ENCODE measurements around the gene RDH5.

Gene RDH5

DNA sequence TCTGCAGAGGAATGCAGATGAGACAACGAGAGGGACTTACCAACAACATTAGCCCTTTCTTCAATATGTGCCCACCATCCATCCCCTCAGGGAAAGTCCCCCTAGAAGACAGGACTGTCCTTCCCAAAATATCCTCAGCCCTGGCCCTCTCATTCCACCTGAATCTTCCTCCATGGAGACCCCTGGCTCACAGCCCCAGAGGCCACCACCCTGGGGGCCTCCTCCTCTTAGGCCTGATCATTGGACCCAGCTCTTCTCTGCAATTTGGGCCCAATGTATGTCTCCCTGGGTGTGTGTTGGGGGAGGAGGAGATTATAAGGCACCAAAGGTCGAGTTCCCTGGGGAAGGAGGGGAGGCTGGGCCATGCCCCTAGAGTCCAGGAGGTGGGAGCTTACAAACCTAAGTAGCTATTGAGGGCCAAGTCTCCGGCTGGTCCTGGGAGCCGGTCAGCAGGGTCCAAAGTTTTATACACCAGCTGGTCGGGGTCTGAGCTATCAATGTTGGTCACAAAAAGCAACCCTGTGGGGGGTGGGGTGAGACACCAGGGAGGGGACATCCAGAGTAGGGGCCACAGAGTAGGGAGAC lies 20.6 kb upstream of the RDH5 start:
- no peak for DNase-seq (ENCODE audit: low read depth)

DNA sequence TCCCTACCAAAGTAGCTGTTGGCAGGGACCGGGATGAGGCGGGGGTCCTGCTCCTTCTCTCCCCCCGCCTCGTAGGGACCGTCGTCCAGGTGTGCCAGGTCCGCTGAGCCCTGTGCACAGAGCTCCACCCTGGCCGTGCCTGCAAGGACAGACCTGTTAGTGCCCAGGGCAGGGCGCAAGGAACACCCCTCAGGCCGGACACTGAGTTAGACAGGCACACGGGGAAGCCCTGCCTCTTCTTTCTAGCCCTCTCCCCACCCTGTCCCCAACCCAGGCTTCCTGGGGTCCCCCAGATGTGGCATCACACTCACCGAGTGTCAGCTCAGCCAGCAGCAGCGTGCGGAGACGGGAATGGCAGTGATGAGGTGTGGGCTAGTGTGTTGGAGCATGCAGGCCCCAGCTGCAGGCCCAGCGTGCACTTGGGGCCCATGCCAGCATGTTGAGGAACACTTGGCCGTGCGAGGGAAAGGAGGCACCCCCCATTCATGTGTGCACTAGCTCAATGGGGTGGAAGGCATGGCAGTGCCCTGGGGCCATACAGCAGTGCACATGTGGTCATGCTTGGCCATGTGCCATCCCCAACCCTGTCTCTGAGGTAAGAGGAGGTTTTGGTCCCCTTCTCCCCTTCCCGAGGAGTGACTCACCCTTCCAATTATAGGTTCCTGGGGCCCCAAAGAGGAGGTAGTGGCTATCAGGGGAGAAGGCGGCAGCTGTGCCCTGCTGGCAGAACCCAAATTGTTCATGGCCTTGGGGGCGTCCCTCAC lies 19.8 kb upstream of the RDH5 start:
- H3K4me3 ChIP-seq (ENCODE audit: control insufficient read depth, low read depth, low read length), result no peak overlapping the region
- TF ChIP-seq, protein P1, sequence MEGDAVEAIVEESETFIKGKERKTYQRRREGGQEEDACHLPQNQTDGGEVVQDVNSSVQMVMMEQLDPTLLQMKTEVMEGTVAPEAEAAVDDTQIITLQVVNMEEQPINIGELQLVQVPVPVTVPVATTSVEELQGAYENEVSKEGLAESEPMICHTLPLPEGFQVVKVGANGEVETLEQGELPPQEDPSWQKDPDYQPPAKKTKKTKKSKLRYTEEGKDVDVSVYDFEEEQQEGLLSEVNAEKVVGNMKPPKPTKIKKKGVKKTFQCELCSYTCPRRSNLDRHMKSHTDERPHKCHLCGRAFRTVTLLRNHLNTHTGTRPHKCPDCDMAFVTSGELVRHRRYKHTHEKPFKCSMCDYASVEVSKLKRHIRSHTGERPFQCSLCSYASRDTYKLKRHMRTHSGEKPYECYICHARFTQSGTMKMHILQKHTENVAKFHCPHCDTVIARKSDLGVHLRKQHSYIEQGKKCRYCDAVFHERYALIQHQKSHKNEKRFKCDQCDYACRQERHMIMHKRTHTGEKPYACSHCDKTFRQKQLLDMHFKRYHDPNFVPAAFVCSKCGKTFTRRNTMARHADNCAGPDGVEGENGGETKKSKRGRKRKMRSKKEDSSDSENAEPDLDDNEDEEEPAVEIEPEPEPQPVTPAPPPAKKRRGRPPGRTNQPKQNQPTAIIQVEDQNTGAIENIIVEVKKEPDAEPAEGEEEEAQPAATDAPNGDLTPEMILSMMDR (conservative IDR thresholded peaks at IDR 0.05; ENCODE audit: control insufficient read depth, insufficient read depth, low read depth, low read length), result no peak
- no peak for DNase-seq (ENCODE audit: low read depth)

More for the DNA sequence above, 20.6 kb upstream of the RDH5 start:
- TF ChIP-seq, protein P1 (conservative IDR thresholded peaks at IDR 0.05; ENCODE audit: control insufficient read depth, insufficient read depth, low read depth, low read length), result no peak
- H3K4me3 ChIP-seq (ENCODE audit: control insufficient read depth, low read depth, low read length), result no peak overlapping the region

DNA sequence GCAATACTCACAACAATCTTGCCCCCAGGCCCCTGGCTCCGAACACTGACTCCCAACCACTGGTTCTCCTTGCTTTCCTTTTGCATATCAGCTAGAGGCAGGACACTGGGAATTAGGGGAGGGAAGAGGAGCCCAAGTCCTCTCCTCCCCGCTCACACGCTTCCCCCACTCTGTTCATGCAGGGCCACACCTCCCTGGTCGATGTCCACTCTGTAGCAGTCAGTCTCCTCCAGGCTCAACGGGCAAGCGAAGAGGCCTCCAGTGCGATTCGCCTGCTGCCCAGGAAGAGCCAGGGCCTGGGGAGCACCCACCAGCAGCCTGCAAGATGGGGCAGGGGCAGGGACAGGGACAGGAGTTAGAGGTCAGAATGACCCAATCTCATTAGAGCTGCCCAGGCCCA lies 17.3 kb upstream of the RDH5 start:
- no peak for DNase-seq (ENCODE audit: low read depth)
- no peak overlapping the region for H3K4me3 ChIP-seq (ENCODE audit: control insufficient read depth, low read depth, low read length)
- TF ChIP-seq, protein P1 (conservative IDR thresholded peaks at IDR 0.05; ENCODE audit: control insufficient read depth, insufficient read depth, low read depth, low read length), result no peak

DNA sequence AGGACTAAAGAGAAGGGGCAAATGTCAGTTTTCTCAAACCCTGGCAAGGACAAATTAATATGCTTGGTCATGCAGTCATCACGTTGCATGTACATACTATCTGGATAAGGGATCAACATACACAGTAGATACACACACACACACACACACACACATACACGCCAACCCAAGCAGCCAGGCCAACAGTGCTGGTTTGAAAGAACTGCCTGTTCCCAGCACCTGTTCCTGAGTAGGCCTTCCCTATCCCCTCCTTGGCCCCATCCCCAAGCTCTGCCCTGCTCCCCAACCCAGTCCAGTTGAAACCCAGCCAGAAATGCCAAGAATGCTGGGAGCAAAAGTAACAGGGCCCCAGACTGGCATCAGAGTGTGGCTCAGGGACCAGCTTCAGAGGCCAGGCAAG lies 16.9 kb upstream of the RDH5 start:
- TF ChIP-seq, protein P1 (conservative IDR thresholded peaks at IDR 0.05; ENCODE audit: control insufficient read depth, insufficient read depth, low read depth, low read length), result no peak
- no peak overlapping the region for H3K4me3 ChIP-seq (ENCODE audit: control insufficient read depth, low read depth, low read length)
- no peak for DNase-seq (ENCODE audit: low read depth)

DNA sequence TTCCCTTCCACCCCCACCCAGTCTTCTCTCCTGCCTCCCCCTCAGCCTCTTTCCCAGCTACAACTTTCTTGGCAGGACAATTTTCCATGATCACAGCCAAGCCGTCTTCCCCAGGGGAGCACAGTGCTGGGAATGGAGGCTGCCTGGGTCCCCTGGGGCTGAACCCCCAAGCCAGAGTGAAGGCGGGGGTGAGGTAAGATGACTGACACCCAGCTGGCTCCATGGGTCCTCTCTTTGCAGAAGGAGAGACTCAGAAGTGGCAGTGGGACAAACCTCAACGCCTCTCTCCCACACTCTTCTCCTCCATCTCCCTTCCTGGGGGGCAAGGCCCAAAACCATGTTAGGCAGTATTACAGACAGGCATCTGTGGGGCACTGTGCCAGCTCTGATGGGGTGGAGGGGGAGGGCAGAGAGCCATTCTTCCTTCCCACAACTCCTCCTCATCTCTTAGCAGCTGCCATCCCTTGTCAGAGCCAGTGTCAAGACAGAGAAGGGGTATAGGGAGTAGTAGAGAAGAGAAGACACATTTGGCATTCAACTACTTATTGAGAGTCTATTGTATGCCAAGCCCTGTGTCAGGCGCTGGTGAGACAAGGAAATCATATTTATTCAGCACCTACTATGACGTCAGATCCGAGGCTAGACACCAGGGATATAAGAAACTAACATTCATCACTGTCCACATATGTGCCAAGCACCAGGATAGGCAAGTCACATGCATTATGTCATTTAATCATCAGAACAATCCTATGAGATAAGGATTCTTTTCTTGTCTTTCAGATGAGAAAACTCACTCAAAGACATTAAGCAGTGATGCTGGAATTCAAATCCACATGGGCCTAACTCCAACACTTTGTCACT lies 16.1 kb upstream of the RDH5 start:
- TF ChIP-seq, protein P1 (conservative IDR thresholded peaks at IDR 0.05; ENCODE audit: control insufficient read depth, insufficient read depth, low read depth, low read length), result no peak
- DNase-seq (ENCODE audit: low read depth), result no peak

DNA sequence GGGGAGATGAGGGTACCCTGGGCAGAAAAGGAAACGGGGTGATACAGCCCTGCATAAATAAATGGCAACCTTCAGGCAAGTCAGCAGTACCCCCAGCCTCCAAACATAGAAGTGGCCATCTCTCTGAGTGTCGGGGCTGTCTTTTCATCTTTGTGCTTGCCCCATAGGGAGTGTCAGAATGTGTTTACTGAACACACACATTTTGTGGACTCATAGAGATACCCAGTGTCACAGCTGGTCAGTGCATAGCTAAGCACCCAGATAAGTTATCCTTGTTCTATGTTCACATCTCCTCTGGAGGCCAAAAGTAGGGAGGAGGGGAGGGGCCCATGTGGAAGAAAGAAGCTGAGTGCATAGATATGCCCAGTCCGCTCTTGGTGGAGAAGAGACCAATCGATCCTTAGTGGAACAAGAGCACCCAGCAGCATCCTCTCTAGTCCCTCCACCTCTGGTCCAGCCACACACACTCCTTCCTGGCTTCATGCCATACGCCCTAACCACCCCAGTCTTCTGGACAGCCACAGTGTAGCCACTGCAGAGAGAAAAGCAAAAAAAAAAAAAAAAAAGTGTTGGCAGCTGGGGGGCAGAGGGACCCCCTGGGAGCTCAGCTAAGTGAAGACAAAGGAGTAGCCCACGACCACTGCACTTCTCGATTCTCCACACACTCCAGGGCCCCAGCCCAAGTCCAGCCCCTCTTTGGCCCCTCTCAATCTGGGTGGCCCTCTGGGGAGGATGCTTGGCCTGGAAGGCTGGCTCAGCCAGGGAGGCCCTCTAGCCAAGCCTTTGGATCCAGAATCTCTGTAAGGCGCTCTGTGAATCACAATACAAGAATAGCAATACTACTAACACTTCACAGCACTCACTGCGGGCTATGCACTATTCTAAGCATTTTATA lies 15.1 kb upstream of the RDH5 start:
- no peak overlapping the region for H3K4me3 ChIP-seq (ENCODE audit: control insufficient read depth, low read depth, low read length)
- TF ChIP-seq, protein P1 (conservative IDR thresholded peaks at IDR 0.05; ENCODE audit: control insufficient read depth, insufficient read depth, low read depth, low read length), result no peak
- DNase-seq (ENCODE audit: low read depth), result no peak

More for the DNA sequence above, 16.1 kb upstream of the RDH5 start:
- H3K4me3 ChIP-seq (ENCODE audit: control insufficient read depth, low read depth, low read length), result no peak overlapping the region

All from fibroblast of mammary gland (primary cell).